WTC11 (cell line): ENCODE measurements around the gene STN1. TPM values are rescaled to one million over a fixed set of nuclear protein-coding genes. Genes with fewer than 3 reads are reported as not detected.
A peak's percentile ranks its signal among the peaks of the same experiment; 100 is the strongest.

Source experiments
- ATAC-seq: fragments of 200-7000 bp; cut with Tn5 transposase; 2 replicates; pipeline ENCODE4 v1.10.0; 2021; ENCODE audit warnings: mild to moderate bottlenecking, moderate library complexity
- CTCF ChIA-PET: fragments of 300-600 bp; sonication (Branson Sonifier 250); formaldehyde crosslinking; loops from one replicate; lab custom pipeline; 2021; ENCODE audit warnings: antibody characterized with exemption; lab: Charles Lee
- POLR2A ChIA-PET: fragments of 350-600 bp; sonication (Branson Sonifier 250); formaldehyde crosslinking; loops from one replicate; lab custom pipeline; 2021; ENCODE audit warnings: antibody characterized with exemption; lab: Charles Lee
- DNase-seq: peaks from one replicate; pipeline ENCODE4 v3.0.0; 2021; ENCODE audit warnings: low spot score
- H3K27ac Mint-ChIP-seq: 2 replicates; pipeline ENCODE4 v1.8.0; 2021; ENCODE audit warnings: mixed read lengths
- H3K27me3 Mint-ChIP-seq: 2 replicates; pipeline ENCODE4 v1.8.0; 2021; ENCODE audit warnings: low read depth, mild to moderate bottlenecking, moderate library complexity, mixed read lengths
- H3K36me3 Mint-ChIP-seq: 2 replicates; pipeline ENCODE4 v1.8.0; 2021; ENCODE audit warnings: mixed read lengths
- H3K4me1 Mint-ChIP-seq: 2 replicates; pipeline ENCODE4 v1.8.0; 2022; ENCODE audit warnings: mixed read lengths
- H3K4me3 Mint-ChIP-seq: 2 replicates; pipeline ENCODE4 v1.8.0; 2021; ENCODE audit warnings: mild to moderate bottlenecking, moderate library complexity, mixed read lengths
- H3K9me3 Mint-ChIP-seq: 2 replicates; pipeline ENCODE4 v1.8.0; 2021; ENCODE audit warnings: mixed read lengths
- CBFB ChIP-seq: sonication (generic); formaldehyde crosslinking; IDR thresholded peaks from 2 replicates; pipeline ENCODE4 v1.8.1; 2022; ENCODE audit warnings: mild to moderate bottlenecking, low read depth, missing genetic modification reagents
- CREB1 ChIP-seq: sonication (generic); formaldehyde crosslinking; IDR thresholded peaks from 2 replicates; pipeline ENCODE4 v1.8.0; 2023; ENCODE audit warnings: mild to moderate bottlenecking, missing genetic modification reagents
- ETV6 ChIP-seq: sonication (generic); formaldehyde crosslinking; IDR thresholded peaks from 2 replicates; pipeline ENCODE4 v1.8.1; 2022; ENCODE audit warnings: mild to moderate bottlenecking, missing genetic modification reagents
- FOXJ3 ChIP-seq: sonication (generic); formaldehyde crosslinking; IDR thresholded peaks from 2 replicates; pipeline ENCODE4 v1.9.0; 2021; ENCODE audit warnings: missing genetic modification reagents, mild to moderate bottlenecking, borderline replicate concordance
- IRF2 ChIP-seq: sonication (generic); formaldehyde crosslinking; IDR thresholded peaks from 2 replicates; pipeline ENCODE4 v1.8.0; 2022; ENCODE audit warnings: low read depth, missing genetic modification reagents, borderline replicate concordance
- KAT7 ChIP-seq: sonication (generic); formaldehyde crosslinking; IDR thresholded peaks from 2 replicates; pipeline ENCODE4 v1.8.1; 2023; ENCODE audit warnings: missing genetic modification reagents, mild to moderate bottlenecking, borderline replicate concordance
- NFATC4 ChIP-seq: fragments of 250-450 bp; sonication (Bioruptor Pico); IDR thresholded peaks from 2 replicates; pipeline ENCODE4 v1.9.0; 2021; ENCODE audit warnings: mild to moderate bottlenecking
- NFE2L1 ChIP-seq: sonication (generic); formaldehyde crosslinking; IDR thresholded peaks from 2 replicates; pipeline ENCODE4 v1.8.1; 2023; ENCODE audit warnings: missing genetic modification reagents
- NFYB ChIP-seq: sonication (generic); formaldehyde crosslinking; conservative IDR thresholded peaks from 2 replicates; pipeline ENCODE4 v1.8.0; 2022; ENCODE audit warnings: low read depth, missing genetic modification reagents
- NR3C1 ChIP-seq: sonication (generic); formaldehyde crosslinking; conservative IDR thresholded peaks from 2 replicates; pipeline ENCODE4 v1.8.1; 2023; ENCODE audit warnings: low read depth, mild to moderate bottlenecking, missing genetic modification reagents
- OVOL2 ChIP-seq: fragments of 250-450 bp; sonication (Bioruptor Pico); IDR thresholded peaks from 2 replicates; pipeline ENCODE4 v1.9.0; 2021; ENCODE audit warnings: mild to moderate bottlenecking, borderline replicate concordance
- PRRX2 ChIP-seq: fragments of 250-450 bp; sonication (Bioruptor Pico); IDR thresholded peaks from 2 replicates; pipeline ENCODE4 v1.8.0; 2021; ENCODE audit warnings: mild to moderate bottlenecking
- RELA ChIP-seq: sonication (generic); formaldehyde crosslinking; IDR thresholded peaks from 2 replicates; pipeline ENCODE4 v1.8.1; 2022; ENCODE audit warnings: missing genetic modification reagents, mild to moderate bottlenecking, borderline replicate concordance
- TCF7 ChIP-seq: sonication (generic); formaldehyde crosslinking; IDR thresholded peaks from 2 replicates; pipeline ENCODE4 v1.8.0; 2022; ENCODE audit warnings: mild to moderate bottlenecking, low read depth, missing genetic modification reagents, moderate library complexity
- TEAD1 ChIP-seq: sonication (generic); formaldehyde crosslinking; IDR thresholded peaks from 2 replicates; pipeline ENCODE4 v1.8.0; 2022; ENCODE audit warnings: mild to moderate bottlenecking, missing genetic modification reagents
- TP53 ChIP-seq: sonication (generic); formaldehyde crosslinking; IDR thresholded peaks from 2 replicates; pipeline ENCODE4 v1.8.1; 2023; ENCODE audit warnings: mild to moderate bottlenecking, missing genetic modification reagents
- ZNF396 ChIP-seq: fragments of 250-450 bp; sonication (Bioruptor Pico); IDR thresholded peaks from 2 replicates; pipeline ENCODE4 v1.8.0; 2021; ENCODE audit warnings: mild to moderate bottlenecking, moderate library complexity, borderline replicate concordance
- total RNA-seq: library from RNA; stranded (reverse); gene quantifications from 3 replicates; pipeline ENCODE4 v1.2.3, GENCODE V29; 2021
- TF ChIP-seq, protein P1 (sequence below): sonication (generic); formaldehyde crosslinking; IDR thresholded peaks from 2 replicates; pipeline ENCODE4 v1.8.1; 2023; ENCODE audit warnings: mild to moderate bottlenecking, missing genetic modification reagents
- TF ChIP-seq, protein P2 (sequence below): sonication (generic); formaldehyde crosslinking; IDR thresholded peaks from 2 replicates; pipeline ENCODE4 v1.8.0; 2022; ENCODE audit warnings: mild to moderate bottlenecking, missing genetic modification reagents
- TF ChIP-seq, protein P3 (sequence below): sonication (generic); formaldehyde crosslinking; IDR thresholded peaks from 2 replicates; pipeline ENCODE4 v1.8.1; 2023; ENCODE audit warnings: mild to moderate bottlenecking, missing genetic modification reagents
- TF ChIP-seq, protein P4 (sequence below): sonication (generic); formaldehyde crosslinking; IDR thresholded peaks from 2 replicates; pipeline ENCODE4 v1.8.1; 2023; ENCODE audit warnings: mild to moderate bottlenecking, moderate library complexity, missing genetic modification reagents
- TF ChIP-seq, protein P5 (sequence below): sonication (generic); formaldehyde crosslinking; IDR thresholded peaks from 2 replicates; pipeline ENCODE4 v1.8.0; 2022; ENCODE audit warnings: mild to moderate bottlenecking, missing genetic modification reagents
- TF ChIP-seq, protein P6 (sequence below): sonication (generic); formaldehyde crosslinking; IDR thresholded peaks from 2 replicates; pipeline ENCODE4 v1.8.1; 2023; ENCODE audit warnings: mild to moderate bottlenecking, missing genetic modification reagents, moderate library complexity
- TF ChIP-seq, protein P7 (sequence below): sonication (generic); formaldehyde crosslinking; IDR thresholded peaks from 2 replicates; pipeline ENCODE4 v1.8.1; 2022; ENCODE audit warnings: mild to moderate bottlenecking, missing genetic modification reagents, moderate library complexity, borderline replicate concordance
- TF ChIP-seq, protein P8 (sequence below): sonication (generic); formaldehyde crosslinking; IDR thresholded peaks from 2 replicates; pipeline ENCODE4 v1.8.0; 2022; ENCODE audit warnings: mild to moderate bottlenecking, missing genetic modification reagents
- TF ChIP-seq, protein P9 (sequence below): sonication (generic); formaldehyde crosslinking; IDR thresholded peaks from 2 replicates; pipeline ENCODE4 v1.8.1; 2023; ENCODE audit warnings: mild to moderate bottlenecking, missing genetic modification reagents, moderate library complexity

The STN1 gene
- total RNA-seq, 1 experiment from 2014 or later, result 13.9 TPM

DNA sequence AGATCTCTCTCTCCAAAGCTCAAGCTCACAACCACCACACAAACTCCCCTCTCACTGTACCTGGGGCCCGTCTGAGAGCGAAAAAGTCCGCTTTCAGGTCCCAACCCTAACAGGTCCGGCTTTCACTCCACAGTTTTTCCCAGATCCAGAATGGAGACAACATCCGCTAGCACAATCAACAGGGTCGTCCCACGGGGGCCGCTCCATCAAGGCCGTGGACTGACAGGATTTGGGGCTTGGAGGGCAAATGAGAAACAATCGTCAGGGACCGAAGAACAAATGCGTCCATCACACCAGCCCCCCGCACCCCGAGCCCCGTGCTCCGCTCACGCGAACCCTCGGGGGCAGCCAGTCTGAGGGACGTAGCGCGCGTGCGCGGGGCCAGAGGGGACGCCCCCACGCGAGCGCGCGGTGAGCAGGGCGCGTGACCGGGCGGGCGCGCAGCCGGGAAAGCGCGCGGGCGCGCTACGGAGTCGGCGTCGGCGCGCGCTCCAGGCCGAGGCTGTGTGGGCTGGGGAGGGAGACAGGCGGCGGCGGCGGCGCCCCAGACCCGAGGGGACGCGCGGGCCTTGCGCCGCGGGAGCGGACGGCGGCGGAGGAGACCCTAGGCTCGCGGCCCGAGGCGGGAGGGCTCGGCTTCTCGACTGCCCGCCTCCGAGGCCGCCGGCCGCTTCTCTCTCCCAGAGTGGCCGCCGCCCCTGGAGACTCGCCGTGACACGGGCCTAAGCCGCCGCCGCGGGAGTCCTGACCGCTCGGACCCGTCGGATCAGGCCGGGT, 48.9 kb upstream of the STN1 start, which contains the start of gene SLK:
SLK (plus strand) TSS at position 470 of the 777 bp plus-strand sequence. CDS start 606 bp downstream, outside the sequence.
- DNase-seq (peak; percentile 57), ATAC-seq (peak; percentile 84)
- peak within 1 kb of the TSS; percentile 92 for H3K4me3 Mint-ChIP-seq
- no peaks in the 10 kb centered on the region for H3K36me3 Mint-ChIP-seq
- ChIA-PET POLR2A (no interaction called here), CTCF (interaction anchor here (1.0 kb wide), 2 partner anchors 79 kb away, joined by 3 to 4 read pairs; no protein-coding TSS in a partner anchor)
- H3K27ac Mint-ChIP-seq, result peak within 1 kb of the TSS; percentile 47; the same call in 1 of the 2 replicates
- H3K27me3 Mint-ChIP-seq, result peaks cover 13% of the 10 kb centered on the region
- H3K4me1 Mint-ChIP-seq, result peaks cover 31% of the 10 kb centered on the region
- 0 out of 2 replicates have a peak, but pooled peaks cover 3% of the 10 kb centered on the region for H3K9me3 Mint-ChIP-seq
- TF ChIP-seq, protein P1, sequence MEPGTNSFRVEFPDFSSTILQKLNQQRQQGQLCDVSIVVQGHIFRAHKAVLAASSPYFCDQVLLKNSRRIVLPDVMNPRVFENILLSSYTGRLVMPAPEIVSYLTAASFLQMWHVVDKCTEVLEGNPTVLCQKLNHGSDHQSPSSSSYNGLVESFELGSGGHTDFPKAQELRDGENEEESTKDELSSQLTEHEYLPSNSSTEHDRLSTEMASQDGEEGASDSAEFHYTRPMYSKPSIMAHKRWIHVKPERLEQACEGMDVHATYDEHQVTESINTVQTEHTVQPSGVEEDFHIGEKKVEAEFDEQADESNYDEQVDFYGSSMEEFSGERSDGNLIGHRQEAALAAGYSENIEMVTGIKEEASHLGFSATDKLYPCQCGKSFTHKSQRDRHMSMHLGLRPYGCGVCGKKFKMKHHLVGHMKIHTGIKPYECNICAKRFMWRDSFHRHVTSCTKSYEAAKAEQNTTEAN (CRISPR knock-in tag), result no peak
- TF ChIP-seq ETV6 (CRISPR knock-in tag) (peak; percentile 61; the same call in 1 of the 2 replicates), NFYB (CRISPR knock-in tag) (no peak), TCF7 (0 out of 2 replicates have a peak, but pooled peaks have one; percentile 41), NFATC4 (CRISPR knock-in tag) (no peak), KAT7 (CRISPR knock-in tag) (no peak), ZNF396 (CRISPR knock-in tag) (no peak), OVOL2 (CRISPR knock-in tag) (no peak), CBFB (CRISPR knock-in tag) (peak; percentile 88; the same call in 1 of the 2 replicates), CREB1 (no peak), TP53 (CRISPR knock-in tag) (0 out of 2 replicates have a peak, but pooled peaks have one; percentile 52), TEAD1 (CRISPR knock-in tag) (no peak), PRRX2 (no peak), NR3C1 (CRISPR knock-in tag) (0 out of 2 replicates have a peak, but pooled peaks have one; percentile 45), NFE2L1 (no peak), IRF2 (CRISPR knock-in tag) (no peak), FOXJ3 (CRISPR knock-in tag) (no peak), RELA (CRISPR knock-in tag) (no peak)
- TF ChIP-seq, protein P2, sequence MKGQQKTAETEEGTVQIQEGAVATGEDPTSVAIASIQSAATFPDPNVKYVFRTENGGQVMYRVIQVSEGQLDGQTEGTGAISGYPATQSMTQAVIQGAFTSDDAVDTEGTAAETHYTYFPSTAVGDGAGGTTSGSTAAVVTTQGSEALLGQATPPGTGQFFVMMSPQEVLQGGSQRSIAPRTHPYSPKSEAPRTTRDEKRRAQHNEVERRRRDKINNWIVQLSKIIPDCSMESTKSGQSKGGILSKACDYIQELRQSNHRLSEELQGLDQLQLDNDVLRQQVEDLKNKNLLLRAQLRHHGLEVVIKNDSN (CRISPR knock-in tag), result no peak
- TF ChIP-seq, protein P3, sequence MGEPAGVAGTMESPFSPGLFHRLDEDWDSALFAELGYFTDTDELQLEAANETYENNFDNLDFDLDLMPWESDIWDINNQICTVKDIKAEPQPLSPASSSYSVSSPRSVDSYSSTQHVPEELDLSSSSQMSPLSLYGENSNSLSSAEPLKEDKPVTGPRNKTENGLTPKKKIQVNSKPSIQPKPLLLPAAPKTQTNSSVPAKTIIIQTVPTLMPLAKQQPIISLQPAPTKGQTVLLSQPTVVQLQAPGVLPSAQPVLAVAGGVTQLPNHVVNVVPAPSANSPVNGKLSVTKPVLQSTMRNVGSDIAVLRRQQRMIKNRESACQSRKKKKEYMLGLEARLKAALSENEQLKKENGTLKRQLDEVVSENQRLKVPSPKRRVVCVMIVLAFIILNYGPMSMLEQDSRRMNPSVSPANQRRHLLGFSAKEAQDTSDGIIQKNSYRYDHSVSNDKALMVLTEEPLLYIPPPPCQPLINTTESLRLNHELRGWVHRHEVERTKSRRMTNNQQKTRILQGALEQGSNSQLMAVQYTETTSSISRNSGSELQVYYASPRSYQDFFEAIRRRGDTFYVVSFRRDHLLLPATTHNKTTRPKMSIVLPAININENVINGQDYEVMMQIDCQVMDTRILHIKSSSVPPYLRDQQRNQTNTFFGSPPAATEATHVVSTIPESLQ, result no peak
- TF ChIP-seq, protein P4, sequence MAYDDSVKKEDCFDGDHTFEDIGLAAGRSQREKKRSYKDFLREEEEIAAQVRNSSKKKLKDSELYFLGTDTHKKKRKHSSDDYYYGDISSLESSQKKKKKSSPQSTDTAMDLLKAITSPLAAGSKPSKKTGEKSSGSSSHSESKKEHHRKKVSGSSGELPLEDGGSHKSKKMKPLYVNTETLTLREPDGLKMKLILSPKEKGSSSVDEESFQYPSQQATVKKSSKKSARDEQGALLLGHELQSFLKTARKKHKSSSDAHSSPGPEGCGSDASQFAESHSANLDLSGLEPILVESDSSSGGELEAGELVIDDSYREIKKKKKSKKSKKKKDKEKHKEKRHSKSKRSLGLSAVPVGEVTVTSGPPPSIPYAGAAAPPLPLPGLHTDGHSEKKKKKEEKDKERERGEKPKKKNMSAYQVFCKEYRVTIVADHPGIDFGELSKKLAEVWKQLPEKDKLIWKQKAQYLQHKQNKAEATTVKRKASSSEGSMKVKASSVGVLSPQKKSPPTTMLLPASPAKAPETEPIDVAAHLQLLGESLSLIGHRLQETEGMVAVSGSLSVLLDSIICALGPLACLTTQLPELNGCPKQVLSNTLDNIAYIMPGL (CRISPR knock-in tag), result peak; percentile 75
- TF ChIP-seq, protein P5, sequence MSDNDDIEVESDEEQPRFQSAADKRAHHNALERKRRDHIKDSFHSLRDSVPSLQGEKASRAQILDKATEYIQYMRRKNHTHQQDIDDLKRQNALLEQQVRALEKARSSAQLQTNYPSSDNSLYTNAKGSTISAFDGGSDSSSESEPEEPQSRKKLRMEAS (CRISPR knock-in tag), result 0 out of 2 replicates have a peak, but pooled peaks have one; percentile 19
- TF ChIP-seq, protein P6, sequence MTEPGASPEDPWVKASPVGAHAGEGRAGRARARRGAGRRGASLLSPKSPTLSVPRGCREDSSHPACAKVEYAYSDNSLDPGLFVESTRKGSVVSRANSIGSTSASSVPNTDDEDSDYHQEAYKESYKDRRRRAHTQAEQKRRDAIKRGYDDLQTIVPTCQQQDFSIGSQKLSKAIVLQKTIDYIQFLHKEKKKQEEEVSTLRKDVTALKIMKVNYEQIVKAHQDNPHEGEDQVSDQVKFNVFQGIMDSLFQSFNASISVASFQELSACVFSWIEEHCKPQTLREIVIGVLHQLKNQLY (CRISPR knock-in tag), result no peak
- TF ChIP-seq, protein P7, sequence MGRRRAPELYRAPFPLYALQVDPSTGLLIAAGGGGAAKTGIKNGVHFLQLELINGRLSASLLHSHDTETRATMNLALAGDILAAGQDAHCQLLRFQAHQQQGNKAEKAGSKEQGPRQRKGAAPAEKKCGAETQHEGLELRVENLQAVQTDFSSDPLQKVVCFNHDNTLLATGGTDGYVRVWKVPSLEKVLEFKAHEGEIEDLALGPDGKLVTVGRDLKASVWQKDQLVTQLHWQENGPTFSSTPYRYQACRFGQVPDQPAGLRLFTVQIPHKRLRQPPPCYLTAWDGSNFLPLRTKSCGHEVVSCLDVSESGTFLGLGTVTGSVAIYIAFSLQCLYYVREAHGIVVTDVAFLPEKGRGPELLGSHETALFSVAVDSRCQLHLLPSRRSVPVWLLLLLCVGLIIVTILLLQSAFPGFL (CRISPR knock-in tag), result no peak
- TF ChIP-seq, protein P8, sequence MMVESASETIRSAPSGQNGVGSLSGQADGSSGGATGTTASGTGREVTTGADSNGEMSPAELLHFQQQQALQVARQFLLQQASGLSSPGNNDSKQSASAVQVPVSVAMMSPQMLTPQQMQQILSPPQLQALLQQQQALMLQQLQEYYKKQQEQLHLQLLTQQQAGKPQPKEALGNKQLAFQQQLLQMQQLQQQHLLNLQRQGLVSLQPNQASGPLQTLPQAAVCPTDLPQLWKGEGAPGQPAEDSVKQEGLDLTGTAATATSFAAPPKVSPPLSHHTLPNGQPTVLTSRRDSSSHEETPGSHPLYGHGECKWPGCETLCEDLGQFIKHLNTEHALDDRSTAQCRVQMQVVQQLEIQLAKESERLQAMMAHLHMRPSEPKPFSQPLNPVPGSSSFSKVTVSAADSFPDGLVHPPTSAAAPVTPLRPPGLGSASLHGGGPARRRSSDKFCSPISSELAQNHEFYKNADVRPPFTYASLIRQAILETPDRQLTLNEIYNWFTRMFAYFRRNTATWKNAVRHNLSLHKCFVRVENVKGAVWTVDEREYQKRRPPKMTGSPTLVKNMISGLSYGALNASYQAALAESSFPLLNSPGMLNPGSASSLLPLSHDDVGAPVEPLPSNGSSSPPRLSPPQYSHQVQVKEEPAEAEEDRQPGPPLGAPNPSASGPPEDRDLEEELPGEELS, result 0 out of 2 replicates have a peak, but pooled peaks have one; percentile 74
- TF ChIP-seq, protein P9, sequence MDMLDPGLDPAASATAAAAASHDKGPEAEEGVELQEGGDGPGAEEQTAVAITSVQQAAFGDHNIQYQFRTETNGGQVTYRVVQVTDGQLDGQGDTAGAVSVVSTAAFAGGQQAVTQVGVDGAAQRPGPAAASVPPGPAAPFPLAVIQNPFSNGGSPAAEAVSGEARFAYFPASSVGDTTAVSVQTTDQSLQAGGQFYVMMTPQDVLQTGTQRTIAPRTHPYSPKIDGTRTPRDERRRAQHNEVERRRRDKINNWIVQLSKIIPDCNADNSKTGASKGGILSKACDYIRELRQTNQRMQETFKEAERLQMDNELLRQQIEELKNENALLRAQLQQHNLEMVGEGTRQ, result peak; percentile 79
